NCI-H226 (cell line): ENCODE results near the gene MTG2.

Experiments used
- DNase-seq: peaks from one replicate; pipeline ENCODE4 v3.0.0-alpha.2; 2015

The MTG2 gene, protein sequence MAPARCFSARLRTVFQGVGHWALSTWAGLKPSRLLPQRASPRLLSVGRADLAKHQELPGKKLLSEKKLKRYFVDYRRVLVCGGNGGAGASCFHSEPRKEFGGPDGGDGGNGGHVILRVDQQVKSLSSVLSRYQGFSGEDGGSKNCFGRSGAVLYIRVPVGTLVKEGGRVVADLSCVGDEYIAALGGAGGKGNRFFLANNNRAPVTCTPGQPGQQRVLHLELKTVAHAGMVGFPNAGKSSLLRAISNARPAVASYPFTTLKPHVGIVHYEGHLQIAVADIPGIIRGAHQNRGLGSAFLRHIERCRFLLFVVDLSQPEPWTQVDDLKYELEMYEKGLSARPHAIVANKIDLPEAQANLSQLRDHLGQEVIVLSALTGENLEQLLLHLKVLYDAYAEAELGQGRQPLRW

DNA sequence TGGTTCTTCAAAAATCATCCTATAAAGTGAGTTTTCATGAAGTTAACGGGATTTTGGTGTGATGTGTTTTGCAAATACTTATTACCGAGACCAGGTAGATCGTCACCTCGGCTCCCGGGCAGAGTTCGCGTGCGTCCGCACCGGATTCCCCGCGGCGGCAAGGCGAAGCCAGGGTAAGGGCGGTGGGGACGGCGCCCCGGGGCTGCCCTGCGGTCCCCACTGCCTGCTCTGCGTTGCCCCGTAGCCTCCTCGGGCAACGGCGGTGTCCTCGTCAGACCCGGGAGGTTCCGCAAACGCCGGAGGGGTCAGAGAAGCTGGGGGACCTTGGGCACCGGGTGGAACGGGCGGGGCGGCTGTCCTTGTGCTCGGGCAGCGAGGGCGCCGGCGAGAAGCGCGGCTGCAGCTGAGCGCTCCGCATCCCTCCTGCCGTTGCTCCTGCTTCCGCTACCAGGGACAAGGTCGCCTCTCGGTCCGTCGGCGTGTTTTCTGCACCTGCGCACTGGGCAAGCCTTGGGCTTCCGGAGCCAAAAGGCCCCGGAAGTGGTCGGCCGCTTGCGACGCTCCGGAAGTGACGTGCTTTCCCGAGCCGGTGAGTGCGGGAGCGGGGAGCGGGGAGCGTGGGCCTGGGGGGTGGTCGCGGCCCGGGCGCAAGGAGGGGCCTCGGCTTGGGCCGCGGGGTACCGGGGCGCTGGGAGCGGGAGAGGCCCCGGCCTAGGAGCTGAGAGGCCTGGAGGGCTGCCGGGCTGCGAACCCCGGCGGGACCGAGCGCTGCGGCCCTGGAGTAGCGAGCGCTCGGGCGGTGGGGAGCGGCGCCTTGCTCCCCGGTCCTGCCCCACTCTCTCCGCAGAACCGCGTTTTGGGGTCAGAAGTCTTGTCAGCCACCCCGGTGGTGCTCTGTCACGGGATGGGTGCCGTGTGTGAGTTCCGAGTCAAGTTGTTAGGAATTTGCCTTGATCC, at the start of gene MTG2:
TSS of gene MTG2 (plus strand) at position 560 of the 957 bp plus-strand sequence. CDS start 10,393 bp downstream, outside the sequence.
- peak; percentile 94 for DNase-seq

DNA sequence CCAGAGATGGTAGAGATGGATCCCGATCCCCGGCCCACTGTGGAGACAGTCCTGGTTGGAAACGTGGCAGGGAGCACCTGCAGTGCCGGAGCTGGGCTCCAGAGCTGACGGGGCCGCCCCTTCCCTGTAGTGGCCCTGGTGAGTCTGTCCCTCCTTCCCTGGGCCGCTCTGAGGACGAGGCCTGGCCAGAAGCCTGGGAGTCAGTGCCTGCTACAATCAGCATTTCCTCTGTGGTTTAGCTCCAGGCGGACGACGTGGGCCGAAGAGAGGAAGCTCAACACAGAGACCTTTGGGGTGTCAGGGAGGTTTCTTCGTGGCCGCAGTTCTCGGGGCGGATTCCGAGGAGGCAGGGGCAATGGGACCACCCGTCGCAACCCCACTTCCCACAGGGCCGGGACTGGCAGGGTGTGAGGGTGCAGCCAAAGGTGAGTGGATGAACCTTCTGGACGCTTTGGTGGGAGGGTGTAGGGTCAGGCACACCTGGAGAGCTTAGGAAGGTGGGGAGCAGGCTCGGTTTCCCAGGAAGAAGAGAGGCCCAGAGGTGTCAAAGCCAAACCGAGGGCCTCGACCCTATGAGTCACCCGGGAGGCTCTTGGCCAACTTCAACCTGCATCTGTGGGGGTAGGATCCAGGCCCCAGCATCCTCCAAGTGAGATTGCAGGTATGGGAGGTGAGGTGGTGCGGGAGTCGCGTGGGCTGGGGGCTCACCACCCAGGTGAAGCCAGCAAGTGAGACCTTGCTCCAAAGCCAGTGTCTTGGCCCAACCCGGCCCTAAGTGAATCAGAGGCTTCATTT, 49.6 kb upstream of the MTG2 start:
- DNase-seq = no peak

DNA sequence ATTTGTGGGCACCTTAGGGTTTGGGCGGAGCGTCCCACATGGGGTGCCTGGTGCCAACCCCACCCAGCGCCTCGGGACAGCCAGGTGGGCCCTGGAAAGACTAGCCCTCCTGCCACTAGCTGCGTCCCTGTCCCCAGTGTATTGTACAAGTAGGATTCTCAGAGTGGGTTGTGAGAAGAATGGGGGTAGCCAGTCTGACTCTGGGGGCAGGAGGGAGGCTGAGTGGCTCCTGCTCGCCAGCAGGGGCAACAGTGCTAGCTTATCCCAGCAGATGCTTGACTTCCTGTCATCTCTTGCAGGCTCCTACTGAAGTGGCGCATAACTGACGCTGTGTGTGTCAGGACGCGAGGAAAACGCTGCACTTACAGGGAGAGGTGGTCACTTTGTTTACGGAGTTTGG, 49.0 kb upstream of the MTG2 start:
- DNase-seq = no peak

DNA sequence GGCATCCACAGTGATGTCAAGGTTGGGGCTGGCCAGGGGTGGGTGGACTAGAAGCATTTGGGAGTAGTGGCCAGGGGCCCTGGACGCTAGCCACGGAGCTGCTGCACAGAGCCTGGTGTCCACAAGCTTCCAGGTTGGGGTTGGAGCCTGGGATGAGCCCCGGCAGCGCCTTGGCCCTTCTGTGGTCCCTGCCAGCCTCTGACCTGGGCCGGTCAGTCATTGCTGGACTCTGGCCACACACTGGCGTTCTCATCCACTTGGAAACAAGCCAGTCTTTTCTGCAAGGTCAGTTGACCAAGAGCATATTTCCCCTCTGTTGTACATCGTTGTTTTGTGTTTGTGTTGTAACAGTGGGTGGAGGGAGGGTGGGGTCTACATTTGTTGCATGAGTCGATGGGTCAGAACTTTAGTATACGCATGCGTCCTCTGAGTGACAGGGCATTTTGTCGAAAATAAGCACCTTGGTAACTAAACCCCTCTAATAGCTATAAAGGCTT, 48.0 kb upstream of the MTG2 start:
- no peak for DNase-seq

DNA sequence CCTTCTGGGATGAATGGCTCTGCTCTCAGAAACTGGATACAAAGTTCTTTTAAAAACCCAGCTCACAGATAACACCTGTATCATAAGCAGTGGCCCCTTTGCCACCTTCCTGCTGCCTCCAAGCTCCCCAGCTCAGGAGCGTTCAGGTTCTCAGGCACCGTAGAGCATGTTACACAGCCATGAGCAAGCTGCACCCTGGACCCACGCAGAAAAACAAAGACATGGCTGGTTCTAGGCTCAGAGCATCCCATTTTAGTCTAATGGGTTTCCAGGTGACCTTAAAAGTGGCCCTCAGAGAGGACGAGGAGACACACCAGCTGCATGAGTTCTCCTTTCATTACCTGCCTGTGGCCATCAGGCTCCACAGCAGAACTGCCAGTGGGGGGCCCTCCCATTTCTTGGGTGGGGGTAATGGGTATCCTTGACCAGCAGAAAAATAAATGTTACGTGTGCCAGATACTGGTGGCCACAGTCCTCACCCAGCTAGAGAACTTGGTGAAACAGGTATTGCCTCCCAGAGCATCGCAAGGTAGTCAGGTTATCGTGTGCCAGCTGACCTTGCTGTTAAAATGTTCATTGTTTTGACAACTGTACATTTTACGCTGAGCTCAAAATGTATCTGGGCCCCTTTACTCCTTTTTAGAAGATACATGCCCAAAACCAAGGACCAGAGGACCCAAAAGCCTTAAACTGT, 47.1 kb upstream of the MTG2 start:
- no peak for DNase-seq

DNA sequence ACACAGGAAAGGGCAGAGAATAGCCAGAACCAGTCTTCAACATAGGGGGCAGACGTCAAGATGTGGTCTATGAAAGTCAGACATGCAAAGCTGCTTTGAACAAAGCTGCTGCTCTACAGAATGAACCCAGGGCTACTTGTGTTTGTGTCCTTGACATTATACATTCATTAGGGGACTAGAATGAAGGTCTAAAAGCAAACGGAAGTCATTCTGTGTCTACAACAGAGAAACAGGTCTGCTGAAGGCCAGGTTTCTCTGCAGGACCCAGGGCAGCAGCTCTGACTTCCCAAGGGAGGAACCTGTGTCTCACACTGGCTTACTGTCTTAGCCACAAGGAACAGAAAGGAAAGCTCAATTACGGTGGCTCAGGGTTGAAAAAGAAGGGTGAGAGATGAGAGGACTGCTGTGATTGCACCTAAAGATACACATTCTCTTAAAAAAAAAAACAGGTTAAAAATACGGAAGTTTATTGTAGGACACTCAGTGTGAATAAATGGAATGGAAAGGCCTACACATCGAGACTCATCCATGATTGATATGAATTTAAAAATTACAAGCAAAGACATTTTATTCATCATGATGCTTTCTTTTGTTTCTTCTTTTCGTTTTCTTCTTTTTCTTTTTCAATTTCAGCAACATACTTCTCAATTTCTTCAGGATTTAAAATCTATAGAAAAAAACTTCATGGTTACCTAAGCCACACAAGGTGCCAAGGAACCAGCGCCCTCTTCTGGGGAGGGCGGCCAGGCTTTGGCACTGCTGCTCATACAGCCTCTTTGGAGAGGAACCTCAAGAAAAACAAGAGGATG, 46.3 kb upstream of the MTG2 start:
- peak; percentile 40 for DNase-seq

DNA sequence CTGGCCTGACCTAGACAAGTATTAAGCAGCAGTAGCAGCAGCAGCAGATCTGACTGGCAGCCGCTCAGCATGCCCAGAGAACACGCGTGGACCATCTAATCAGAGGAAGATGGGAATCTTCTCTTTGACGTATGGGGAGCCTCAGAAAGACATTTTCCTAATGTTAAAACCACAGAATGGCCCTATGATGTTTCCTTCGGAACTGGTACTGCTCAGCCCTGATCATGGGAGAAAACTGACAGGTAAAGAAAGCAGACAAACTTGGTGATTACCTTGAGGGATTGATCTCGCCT, 45.8 kb upstream of the MTG2 start:
- no peak for DNase-seq

DNA sequence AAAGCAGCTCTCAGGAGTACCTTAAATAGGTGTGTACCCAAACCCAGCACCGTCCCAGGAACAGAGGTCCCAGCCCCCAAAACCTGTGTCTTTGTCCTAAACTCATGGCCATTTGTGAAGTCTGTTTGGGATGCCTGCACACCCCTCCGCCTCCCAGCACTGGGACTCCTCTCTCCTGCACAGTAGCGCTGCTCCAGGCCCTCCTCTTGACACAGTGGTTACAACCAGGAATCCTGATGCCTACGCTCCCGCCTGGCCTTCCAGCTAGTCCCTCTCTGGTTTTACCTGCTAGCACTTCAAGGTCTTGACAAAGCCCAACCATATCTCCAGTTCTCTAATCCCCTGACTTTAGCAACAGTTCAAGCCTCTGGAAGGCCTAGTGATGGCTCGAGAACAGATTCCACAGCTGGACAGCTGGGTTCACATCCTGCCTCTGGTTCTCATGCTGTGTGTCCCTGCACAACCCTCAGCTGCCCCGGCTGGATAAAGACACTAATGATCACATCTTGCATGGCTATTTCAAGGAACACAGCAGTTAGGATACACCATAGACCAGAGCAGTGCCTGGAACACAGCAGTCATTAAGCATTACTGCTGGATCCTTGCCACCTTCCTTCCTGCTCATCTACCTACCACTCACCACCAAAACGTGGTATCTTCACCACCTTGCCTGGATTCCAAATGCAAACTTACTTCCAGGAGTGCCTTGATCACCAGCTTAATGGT, 45.2 kb upstream of the MTG2 start:
- DNase-seq = no peak

DNA sequence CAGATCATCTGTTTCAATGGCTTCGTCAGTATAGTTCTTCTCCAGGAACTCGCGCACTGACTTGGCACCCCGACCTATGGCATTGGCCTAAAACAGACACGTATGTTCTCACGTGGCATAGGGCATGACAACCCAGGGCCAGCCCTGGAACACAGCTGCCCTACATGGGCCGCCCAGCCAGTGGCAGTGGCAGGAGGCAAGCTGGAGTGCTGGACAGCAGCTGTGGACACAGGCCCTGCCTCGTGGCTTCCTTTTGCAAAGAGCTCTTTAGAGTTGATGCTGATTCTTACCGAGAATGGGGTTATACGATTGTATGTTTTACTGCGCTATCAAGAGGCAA, 44.7 kb upstream of the MTG2 start:
- no peak for DNase-seq

DNA sequence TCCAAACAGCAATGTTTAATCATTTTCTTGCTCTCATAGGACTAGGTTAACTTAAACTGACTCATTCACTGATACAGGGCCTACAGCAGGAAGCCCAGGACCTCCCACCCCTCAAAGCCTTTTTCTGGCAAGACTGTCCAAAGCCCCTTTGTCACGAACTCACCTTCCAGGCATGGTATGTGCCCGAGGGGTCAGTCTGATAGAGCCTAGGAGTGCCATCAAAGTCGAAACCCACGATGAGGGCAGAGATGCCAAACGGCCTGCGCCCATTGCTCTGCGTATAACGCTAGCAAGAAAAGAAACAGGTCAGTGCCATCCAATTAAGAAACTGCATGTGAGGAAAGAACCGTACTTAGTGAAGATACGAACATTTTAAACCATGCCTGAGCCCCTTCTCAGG, 43.9 kb upstream of the MTG2 start:
- DNase-seq = no peak

DNA sequence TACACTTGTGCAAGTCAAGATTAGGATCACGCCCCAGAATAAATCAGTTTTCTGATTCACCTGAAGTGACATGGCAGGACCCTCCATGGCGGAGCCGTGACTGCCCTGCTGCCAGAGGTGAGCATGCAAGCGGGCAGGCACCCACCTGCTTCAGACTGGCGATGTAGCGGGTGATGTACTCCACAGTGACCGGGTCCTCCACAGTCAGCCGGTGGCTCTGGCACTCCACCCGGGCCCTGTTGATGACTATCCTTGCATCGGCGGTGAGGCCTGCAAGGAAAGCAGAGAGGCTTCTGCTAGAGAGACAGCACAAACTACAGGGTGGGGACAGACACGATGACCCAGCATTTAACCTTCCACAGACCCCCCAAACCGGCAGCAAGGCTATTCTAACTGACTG, 43.2 kb upstream of the MTG2 start:
- no peak for DNase-seq

DNA sequence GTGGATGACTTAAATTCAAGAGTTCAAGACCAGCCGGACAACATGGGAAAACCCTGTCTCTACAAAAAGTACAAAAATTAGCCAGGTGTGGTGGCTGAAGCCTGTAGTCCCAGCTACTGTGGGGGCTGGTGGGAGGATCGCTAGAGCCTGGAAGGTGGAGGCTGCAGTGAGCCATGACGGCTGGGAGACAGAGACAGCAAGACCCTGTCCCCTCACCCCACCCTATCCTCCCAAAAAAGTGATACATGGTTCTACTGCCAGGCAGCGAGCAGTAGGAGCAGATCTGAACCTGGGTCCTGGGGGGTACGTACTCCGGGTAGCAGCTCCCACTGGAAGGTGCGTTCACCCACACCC, 41.8 kb upstream of the MTG2 start:
- no peak for DNase-seq

DNA sequence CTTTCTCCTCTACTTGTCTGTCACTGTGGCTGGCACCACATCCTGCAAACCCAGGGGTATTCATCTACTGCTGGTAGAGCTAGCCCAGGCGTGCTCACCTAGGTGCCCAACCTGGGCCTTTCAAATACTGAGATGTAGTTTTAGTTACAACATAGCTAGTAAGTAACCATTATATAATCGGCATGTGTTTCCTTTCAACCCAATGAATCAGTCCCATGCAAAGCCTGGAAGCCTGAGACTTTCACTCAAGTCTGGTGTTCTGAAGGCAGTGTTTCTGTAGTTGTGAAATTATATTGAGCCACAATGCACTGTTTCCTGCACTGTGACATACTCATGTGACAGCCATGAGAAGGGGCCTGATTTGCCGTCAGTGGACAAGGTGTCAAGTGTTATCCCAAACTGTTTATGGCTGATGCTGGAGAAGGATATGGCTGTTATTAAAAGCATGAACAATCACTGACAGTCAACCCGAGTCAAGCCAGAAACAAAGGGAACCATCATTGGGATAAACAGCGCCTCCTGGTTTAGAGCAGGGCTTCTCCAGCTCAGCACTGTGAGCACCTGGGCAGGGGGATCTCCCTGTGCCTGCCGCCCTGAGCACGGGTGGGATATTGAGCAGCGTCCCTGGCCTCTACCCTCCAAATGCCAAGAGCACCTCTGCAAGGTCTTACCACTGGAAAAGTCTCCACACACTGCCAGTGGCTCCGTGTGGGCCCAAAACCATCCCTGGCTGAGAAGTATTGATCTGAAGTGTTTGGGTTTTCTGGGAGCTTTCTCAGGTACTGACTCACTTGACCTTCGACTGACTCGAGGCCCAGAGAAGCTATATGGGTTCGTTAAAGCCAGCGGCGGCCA, 41.2 kb upstream of the MTG2 start:
- no peak for DNase-seq

DNA sequence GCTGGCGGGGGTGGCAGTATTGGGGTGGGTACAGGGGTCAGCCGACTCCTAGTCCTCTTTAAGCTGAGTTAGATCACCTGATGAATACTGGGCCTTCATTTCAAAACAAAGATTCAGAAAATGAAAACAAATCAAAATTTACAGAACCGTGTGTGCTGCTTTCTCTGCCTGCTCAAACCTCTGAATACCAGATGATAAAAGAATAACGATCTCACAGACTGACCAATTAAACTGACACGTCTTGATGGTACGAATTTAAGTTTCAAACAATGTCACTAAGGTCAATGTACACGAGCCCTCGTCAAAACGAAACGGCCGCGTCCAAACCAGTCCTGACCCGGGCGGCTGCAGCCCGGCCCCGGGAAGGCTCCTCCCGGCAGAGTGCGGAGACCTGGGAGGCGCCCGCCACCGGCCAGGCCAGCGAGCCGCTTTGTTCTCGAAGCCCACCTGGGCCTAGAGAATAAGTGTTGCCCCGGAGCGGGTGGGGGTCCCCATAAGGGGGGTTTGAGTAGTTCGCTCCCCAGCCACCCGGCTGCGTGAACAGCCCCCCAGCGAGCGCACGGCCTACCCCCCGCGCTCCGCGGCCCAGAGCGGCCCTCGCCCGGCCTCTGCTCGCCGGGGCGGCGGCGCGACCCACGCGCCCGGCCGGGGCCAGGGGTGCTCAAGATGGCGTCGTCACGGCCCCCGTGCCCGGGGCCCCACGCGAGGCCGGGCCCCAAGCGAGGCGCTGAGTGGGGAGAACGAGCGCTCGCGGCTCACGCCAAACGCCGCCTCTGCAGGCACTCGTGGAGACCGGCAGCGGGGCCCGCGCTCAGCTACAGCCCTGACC, 40.4 kb upstream of the MTG2 start:
- no peak for DNase-seq

DNA sequence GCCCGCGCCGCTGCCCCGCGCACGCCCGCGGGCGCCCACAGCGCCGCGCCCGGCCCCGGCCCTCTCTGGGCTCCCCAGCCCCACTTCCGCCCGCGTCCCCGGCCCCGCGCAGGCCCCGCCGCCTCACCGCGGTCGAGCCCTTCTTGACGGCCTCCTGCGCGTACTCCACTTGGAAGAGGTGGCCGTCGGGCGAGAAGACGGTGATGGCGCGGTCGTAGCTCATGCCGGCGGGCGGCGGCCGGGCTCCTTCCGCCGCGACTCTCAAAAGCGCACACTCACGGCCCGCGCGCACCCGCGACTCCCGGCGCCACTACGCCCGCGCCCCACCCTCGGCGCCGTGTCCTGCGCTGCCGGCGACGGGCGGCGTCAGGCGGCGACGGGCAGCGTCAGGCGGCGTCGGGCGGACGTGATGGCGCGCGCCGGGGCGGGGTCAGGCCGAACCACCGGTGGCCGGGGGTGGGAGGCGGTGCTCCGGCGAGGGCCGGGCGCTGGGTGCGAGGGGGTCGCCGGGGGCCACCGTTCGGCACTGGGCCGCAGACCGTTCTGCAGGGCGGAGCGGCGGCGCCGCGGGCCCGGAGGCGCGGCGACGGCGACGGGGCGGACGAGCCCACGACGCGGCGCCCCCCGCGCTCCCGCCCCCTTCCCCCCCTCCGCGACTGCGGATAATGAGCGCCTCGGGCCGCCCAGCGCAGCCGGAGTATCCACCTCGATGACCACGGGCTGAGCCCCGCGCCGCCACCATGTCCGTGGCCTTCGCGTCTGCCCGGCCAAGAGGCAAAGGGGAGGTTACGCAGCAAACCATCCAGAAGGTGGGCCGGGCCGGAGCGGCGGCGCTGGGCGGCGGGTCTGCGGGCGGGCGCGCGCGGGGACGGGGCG, 39.5 kb upstream of the MTG2 start, which contains the start of the genes PSMA7 and SS18L1:
TSS of gene PSMA7 (minus strand) at position 314 of the 876 bp plus-strand sequence. CDS start at position 223, 91 bp downstream.
TSS of gene SS18L1 (plus strand) at position 689 of the 876 bp plus-strand sequence. CDS start at position 741, 52 bp downstream.
- peak; percentile 90 for DNase-seq

DNA sequence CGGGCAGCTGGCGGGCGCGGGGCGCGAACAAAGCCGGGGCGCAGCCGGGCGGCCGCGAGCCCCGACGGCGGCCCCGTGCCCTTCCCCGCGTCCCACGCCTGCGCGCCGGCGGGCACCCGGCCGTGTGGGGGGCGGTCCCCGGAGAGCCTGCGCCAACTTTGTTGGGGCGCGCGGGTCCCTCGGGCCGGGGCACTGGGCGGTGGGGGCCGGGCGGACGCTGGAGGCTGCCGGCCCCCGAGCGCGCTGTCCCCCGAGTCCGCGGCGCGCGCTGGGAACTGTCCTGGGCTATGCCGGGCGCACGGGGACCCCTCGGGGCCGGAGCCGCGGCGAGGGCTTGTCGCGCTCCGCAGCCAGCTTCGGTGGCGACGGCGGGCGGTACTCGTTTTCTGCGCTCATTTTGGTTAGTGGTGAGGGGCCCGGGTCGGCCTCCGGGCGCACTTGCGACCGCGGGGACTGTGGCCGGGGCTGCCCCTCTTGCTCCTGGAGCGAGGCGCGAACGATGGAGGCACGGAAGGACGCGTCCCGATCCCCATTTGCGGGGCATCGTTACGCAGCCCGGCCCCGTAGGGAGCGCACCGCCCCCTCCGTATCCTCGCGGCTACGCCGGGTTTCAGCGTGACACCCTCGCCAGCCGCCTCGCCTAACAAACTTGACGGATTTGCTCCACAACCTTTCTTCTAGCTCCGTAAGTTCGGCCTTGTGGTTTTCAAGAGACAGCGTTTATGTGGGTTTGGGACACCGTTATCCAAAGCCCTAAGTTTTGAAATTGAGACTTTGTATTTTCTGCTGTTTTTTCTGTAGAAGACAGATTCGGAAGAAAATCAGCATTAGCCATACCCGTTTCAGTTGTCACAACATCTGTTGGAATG, 38.6 kb upstream of the MTG2 start:
- DNase-seq = no peak

DNA sequence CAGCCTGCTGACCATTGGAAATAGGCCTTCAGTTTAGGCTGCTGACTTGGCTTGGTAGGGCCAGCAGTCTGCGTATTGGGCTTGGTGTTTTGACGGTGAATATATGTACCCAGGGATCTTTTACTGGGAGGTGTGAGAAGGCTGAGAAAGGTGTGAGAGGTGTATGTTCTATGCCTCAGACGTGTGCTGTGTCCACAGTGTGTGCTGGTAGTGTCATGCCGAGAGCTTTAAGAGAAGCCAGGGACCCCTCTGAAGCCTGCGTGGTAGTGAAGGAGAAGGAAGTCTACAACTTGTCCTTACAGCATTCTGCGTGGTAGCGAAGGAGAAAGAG, 37.2 kb upstream of the MTG2 start:
- no peak for DNase-seq
